HepG2 (cell line): ENCODE measurements around the gene FITM1. TPM values are rescaled to one million over a fixed set of nuclear protein-coding genes. Genes with fewer than 3 reads are reported as not detected.

ENCODE experiments used
- CAMTA2 ChIP-seq: sonication (generic); formaldehyde crosslinking; IDR thresholded peaks from 2 replicates; pipeline ENCODE4 v1.4.0; 2020; ENCODE audit warnings: mild to moderate bottlenecking, missing genetic modification reagents, borderline replicate concordance
- CHCHD3 ChIP-seq: sonication (generic); formaldehyde crosslinking; IDR thresholded peaks from 2 replicates; pipeline ENCODE4 v1.8.0; 2022; ENCODE audit warnings: mild to moderate bottlenecking, missing genetic modification reagents, moderate library complexity
- CREM ChIP-seq, 2 experiments: sonication (generic) in 1 of 2; formaldehyde crosslinking in 1 of 2; IDR thresholded peaks; 2 replicates each; pipeline versions ENCODE4 v1.4.0 to v1.6.1; 2016 to 2020; ENCODE audit warnings: antibody characterized with exemption in 1 of 2, mild to moderate bottlenecking in 1 of 2, missing genetic modification reagents in 1 of 2
- FOXA3 ChIP-seq: IDR thresholded peaks from 2 replicates; pipeline ENCODE4 v1.6.1; 2016; ENCODE audit warnings: missing genetic modification reagents, missing compliant biosample characterization
- FOXO4 ChIP-seq: sonication (generic); formaldehyde crosslinking; conservative IDR thresholded peaks from 2 replicates; pipeline ENCODE4 v1.8.1; 2023; ENCODE audit warnings: missing genetic modification reagents
- GABPB1 ChIP-seq: IDR thresholded peaks from 2 replicates; pipeline ENCODE4 v1.6.1; 2016; ENCODE audit warnings: mild to moderate bottlenecking, missing genetic modification reagents, moderate library complexity, missing compliant biosample characterization
- HMGA1 ChIP-seq: sonication (generic); formaldehyde crosslinking; conservative IDR thresholded peaks from 2 replicates; pipeline ENCODE4 v1.4.0; 2020; ENCODE audit warnings: missing genetic modification reagents
- HOXD1 ChIP-seq: sonication (generic); formaldehyde crosslinking; IDR thresholded peaks from 2 replicates; pipeline ENCODE4 v1.5.0; 2020; ENCODE audit warnings: missing genetic modification reagents
- KLF12 ChIP-seq: sonication (generic); formaldehyde crosslinking; IDR thresholded peaks from 2 replicates; pipeline ENCODE4 v1.4.0; 2020; ENCODE audit warnings: missing genetic modification reagents, borderline replicate concordance
- KLF9 ChIP-seq: IDR thresholded peaks from 2 replicates; pipeline ENCODE4 v1.6.1; 2016; ENCODE audit warnings: low read depth
- MED1 ChIP-seq: sonication (generic); formaldehyde crosslinking; IDR thresholded peaks from 2 replicates; pipeline ENCODE4 v1.4.0; 2020; ENCODE audit warnings: missing genetic modification reagents
- RERE ChIP-seq: IDR thresholded peaks from 2 replicates; pipeline ENCODE4 v1.6.1; 2016; ENCODE audit warnings: low read depth, missing genetic modification reagents, missing compliant biosample characterization
- SUZ12 ChIP-seq: fragments of 150-350 bp; IDR thresholded peaks from 2 replicates; pipeline ENCODE4 v1.6.1; 2014; ENCODE audit warnings: low read depth, low read length
- TERF1 ChIP-seq: sonication (generic); formaldehyde crosslinking; IDR thresholded peaks from 2 replicates; pipeline ENCODE4 v1.8.0; 2022; ENCODE audit warnings: mild to moderate bottlenecking, missing genetic modification reagents, moderate library complexity
- TFDP2 ChIP-seq: sonication (generic); formaldehyde crosslinking; IDR thresholded peaks from 2 replicates; pipeline ENCODE4 v1.4.0; 2020; ENCODE audit warnings: missing genetic modification reagents
- THAP11 ChIP-seq: IDR thresholded peaks from 2 replicates; pipeline ENCODE4 v1.6.1; 2016; ENCODE audit warnings: missing biosample characterization, missing genetic modification reagents
- ZNF10 ChIP-seq: sonication (generic); formaldehyde crosslinking; IDR thresholded peaks from 2 replicates; pipeline ENCODE4 v1.4.0; 2020; ENCODE audit warnings: mild to moderate bottlenecking, low read depth, missing genetic modification reagents, borderline replicate concordance
- ZNF597 ChIP-seq: sonication (generic); formaldehyde crosslinking; IDR thresholded peaks from 2 replicates; pipeline ENCODE4 v1.5.0; 2020; ENCODE audit warnings: missing genetic modification reagents
- ZNF850 ChIP-seq: sonication (generic); formaldehyde crosslinking; conservative IDR thresholded peaks from 2 replicates; pipeline ENCODE4 v1.9.0; 2021; ENCODE audit warnings: mild to moderate bottlenecking, missing genetic modification reagents
- ZNF883 ChIP-seq: sonication (generic); formaldehyde crosslinking; IDR thresholded peaks from 2 replicates; pipeline ENCODE4 v1.5.1; 2020; ENCODE audit warnings: mild to moderate bottlenecking, missing genetic modification reagents; ENCODE audit errors: not compliant biosample characterization
- polyA plus RNA-seq, 8 experiments: library from polyadenylated mRNA; depleted of rRNA in 3 of 8; stranded (reverse) in 7 of 8; unstranded in 1 of 8; fragments of >200 nt; fragmentation: Illumina TruSeq in 4 of 8; extraction: Trizol in 4 of 8; gene quantifications; 2 replicates each; pipeline versions ENCODE4 v1.2.1 to v1.2.3, GENCODE V29; 2011 to 2016; ENCODE audit warnings: low read depth in 4 of 8, missing spikeins in 1 of 8, mixed read lengths in 1 of 8; ENCODE audit not compliant: insufficient read depth in 1 of 8
- total RNA-seq, 5 experiments: library from RNA; depleted of rRNA; stranded (reverse); fragments of >200 nt; fragmentation: Illumina TruSeq; extraction: Trizol; gene quantifications; 2 replicates each; pipeline ENCODE4 v1.2.3, GENCODE V29; 2016; ENCODE audit warnings: low read depth in 1 of 5

Gene FITM1
- total and polyA plus RNA-seq, 2 of the 13 experiments (the other 11 are each of a cell fraction or from before 2014, with no cell fraction given), result 2.7 to 5.8 TPM

GRCh38 chr14:24146453-24146977 is 16.1 kb downstream of the FITM1 start, which contains the start of gene PSME2 (continued):
- no peak for TF ChIP-seq RERE
- no peak for TF ChIP-seq ZNF883 (CRISPR knock-in tag)
- no peak for TF ChIP-seq TFDP2 (CRISPR knock-in tag)
- TF ChIP-seq CREM (IDR thresholded peaks at IDR 0.05), result no peak; the same call in 1 of the 2 replicates
- TF ChIP-seq CREM (CRISPR knock-in tag; IDR thresholded peaks at IDR 0.05), result 0 out of 2 replicates have a peak, but pooled peaks have one; percentile 34
- TF ChIP-seq FOXA3 (CRISPR knock-in tag), result no peak
- peak; percentile 10; the same call in 1 of the 2 replicates for TF ChIP-seq CAMTA2 (CRISPR knock-in tag)
- TF ChIP-seq KLF12 (CRISPR knock-in tag), result peak; percentile 81; the same call in 1 of the 2 replicates
- no peak for TF ChIP-seq FOXO4
- no peak for TF ChIP-seq KLF9 (CRISPR knock-in tag)
- TF ChIP-seq TERF1 (CRISPR knock-in tag), result no peak
- TF ChIP-seq HMGA1 (CRISPR knock-in tag), result no peak
- TF ChIP-seq ZNF597 (CRISPR knock-in tag), result no peak
- TF ChIP-seq ZNF850 (CRISPR knock-in tag), result no peak
- TF ChIP-seq THAP11 (CRISPR knock-in tag), result peak; percentile 64; the same call in 1 of the 2 replicates
- peak; percentile 86 for TF ChIP-seq MED1 (CRISPR knock-in tag)
- no peak for TF ChIP-seq ZNF10 (CRISPR knock-in tag)
- TF ChIP-seq GABPB1 (CRISPR knock-in tag), result no peak; the same call in 1 of the 2 replicates
- TF ChIP-seq HOXD1 (CRISPR knock-in tag), result no peak; the same call in none of the 2 replicates
- TF ChIP-seq SUZ12, result no peak
- TF ChIP-seq CHCHD3 (CRISPR knock-in tag), result no peak; the same call in 1 of the 2 replicates
